T1000 (cell line): Measurements from ENCODE around the gene SPATC1L.
"Not testable (repeated sequence)": the region's sequence is repeated elsewhere in the genome, so short reads cannot be mapped to it uniquely, and the experiment has no call there.

Source experiments
- DNase-seq: peaks from one replicate; lab custom pipeline; 2025; ENCODE audit warnings: mixed read lengths; lab: John Stamatoyannopoulos, UW

The SPATC1L gene

DNA sequence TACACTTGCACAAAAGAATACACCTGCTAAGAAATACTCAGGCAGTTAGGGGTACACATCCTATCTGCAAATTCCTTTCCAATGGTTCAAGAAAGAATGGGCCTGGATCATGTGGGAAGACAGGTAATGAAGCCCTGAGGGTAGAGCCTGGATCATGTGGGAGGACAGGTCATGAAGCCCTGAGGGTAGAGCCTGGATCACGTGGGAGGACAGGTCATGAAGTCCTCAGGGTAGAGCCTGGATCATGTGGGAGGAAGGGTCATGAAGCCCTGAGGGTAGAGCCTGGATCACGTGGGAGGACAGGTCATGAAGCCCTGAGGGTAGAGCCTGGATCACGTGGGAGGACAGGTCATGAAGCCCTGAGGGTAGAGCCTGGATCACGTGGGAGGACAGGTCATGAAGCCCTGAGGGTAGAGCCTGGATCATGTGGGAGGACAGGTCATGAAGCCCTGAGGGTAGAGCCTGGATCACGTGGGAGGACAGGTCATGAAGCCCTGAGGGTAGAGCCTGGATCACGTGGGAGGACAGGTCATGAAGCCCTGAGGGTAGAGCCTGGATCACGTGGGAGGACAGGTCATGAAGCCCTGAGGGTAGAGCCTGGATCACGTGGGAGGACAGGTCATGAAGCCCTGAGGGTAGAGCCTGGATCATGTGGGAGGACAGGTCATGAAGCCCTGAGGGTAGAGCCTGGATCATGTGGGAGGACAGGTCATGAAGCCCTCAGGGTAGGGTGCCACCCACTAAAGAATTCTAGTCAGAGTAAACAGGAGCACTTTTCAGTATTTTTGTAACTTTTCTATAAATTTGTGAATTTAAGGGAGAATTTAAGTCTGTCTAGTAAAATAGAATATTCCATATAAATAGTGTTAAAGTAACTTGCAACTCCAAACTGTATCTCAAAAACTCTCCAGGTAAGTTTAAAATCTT is 16.9 kb upstream of the SPATC1L start:
- not testable (repeated sequence) for DNase-seq

DNA sequence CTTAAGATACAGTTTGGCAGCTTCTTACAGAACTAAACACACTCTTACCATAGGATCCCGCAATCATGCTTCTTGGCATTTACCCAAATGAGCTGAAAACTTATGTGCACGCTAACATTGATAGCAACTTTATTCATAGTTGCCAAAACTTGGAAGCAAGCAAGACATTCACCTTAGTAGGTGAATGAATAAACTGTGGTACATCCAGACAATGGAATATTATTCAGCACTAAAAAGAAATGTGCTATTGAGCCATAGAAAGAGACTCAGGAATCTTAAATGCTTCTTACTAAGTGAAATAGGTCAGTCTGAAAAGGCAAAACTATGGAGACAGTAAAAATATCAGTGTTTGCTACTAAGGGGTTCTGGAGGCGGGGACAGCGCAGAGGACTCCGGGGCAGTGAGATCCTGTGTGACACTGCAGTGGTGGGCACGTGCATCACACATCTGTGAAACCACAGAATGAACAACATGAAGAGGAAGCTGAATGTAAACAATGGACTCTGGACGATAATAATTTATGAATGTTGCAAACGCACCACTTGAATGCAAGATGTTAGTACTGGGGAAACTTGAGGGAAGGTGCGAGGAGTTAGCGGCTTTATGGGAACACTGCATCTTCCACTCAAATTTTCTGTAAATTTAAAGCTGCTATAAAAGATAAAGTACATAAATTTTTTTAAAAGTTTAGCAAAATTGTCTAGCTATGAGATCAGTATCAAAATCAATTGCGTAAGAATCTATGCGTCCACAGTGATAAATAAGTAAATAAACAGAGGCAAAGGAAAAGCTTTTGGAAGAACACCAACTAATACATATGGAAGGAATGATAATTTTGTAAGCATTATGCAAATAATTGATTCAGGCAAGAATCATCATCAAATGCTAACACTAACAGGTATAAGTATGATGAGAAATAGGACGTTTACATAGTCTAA is 15.4 kb upstream of the SPATC1L start:
- no peak for DNase-seq

DNA sequence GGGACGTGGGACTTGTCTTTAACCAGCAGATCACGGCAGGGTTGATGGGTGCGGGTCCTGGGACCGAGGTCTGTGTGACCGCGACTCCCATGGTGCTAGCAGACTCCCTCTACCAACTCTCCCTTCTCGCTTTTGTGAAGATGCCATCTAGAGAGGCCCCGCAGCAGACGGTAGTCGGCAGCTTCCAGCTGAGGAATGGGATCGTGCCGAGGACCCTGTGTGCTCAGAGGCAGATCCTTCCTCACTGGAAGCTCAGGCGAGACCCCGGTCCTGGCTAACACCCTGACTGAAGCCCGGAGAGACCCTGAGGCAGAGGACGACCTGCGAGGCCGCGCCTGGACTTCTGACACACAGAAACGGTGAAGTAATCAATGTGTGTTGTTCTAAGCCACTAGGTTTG is 12.5 kb upstream of the SPATC1L start:
- no peak for DNase-seq

DNA sequence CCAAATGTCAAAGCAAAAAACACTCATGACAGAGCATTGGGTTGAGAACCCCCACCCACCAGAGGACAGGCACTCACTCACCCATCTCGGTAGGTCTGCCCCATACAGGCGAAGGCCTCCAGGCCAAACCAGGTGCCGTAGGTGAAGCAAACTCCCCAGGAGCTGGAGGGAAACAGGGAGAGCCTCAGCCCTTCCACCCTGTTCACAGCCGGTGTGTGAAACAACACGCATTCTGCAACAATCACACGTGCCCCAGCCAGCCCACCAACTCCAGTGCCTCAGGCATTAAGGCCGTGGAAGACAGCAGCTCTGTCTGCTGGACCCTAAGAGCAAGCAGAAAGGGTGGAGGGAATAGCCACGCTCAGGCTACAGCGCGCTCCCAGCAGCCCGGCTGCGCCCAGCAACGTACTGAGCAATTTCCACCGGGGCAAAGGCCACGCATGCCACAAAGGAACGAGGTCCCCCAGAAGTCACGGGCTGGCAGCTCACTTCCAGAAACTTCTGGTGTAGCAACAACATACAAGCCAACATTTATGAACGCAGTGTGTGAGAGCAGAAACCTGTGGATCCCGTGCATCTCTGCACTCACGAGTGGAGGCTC is 11.4 kb upstream of the SPATC1L start:
- no peak for DNase-seq

DNA sequence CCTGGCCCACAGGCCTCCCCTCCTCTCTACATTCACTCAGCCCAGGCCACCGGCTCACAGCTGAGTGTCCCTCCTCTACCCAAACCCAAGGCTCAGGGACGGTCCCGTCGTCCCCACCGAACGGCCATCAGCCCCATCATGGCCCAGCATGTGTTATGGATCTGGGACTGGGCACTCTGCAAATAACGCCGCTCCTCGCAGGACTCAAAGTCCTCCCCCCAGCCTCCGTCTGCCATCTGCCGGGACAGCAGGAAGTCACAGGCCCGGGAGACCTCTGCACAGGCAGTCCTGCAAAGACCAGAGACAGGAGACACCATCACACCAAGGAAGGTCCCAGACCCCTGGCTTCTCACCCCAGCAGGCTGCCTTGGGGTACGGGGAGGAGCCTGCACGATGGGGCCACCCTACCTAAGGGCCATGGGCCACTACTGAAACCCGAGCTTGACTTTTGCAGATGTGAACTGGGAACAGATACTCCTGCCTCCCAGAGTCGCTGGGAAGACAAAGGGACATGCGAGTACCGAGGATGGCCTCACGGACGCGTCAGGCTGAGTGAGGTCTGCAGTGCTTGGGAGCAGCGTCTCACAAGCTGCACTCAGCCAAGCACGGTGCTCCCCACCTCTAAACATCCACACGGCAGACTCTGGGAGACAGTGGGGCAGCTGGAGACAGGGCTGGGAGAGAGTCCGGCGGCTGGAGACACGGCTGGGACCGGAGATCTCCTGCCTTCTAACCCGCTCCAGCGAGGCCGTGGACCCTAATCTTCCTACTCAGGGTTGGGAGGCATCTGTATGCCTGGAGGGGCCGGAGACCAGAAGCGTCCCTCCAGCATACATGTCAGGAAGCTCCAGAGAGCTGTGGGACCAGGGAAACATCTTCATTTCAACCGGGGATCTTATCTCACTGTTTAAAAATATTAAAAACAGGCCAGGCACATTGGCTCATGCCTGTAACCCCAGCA is 10.4 kb upstream of the SPATC1L start:
- no peak for DNase-seq

DNA sequence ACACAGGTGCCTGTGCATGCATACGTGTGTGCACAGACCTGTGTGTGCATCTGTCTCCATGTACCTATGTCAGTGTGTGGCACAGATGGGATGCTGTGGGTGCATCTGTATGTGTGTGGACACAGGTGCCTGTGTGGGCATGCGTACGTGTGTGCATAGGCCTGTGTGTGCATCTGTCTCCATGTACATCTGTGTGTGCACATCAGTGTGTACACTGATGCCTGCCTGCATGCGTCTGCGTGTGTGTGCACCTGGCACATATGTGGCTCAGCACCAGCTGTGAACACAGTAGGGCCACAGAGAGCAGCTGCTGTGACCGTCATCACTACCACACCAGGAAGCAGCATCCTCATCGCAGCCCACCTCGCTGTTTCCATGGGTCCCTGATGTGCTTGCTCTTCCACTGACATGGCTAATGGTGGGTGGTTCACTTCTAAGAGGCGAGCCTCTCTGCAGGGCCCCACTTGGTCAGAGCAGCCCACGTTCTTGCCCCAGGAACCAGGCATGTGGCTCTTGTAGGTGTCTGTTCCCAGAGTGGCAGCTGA is 9.6 kb upstream of the SPATC1L start:
- no peak for DNase-seq

DNA sequence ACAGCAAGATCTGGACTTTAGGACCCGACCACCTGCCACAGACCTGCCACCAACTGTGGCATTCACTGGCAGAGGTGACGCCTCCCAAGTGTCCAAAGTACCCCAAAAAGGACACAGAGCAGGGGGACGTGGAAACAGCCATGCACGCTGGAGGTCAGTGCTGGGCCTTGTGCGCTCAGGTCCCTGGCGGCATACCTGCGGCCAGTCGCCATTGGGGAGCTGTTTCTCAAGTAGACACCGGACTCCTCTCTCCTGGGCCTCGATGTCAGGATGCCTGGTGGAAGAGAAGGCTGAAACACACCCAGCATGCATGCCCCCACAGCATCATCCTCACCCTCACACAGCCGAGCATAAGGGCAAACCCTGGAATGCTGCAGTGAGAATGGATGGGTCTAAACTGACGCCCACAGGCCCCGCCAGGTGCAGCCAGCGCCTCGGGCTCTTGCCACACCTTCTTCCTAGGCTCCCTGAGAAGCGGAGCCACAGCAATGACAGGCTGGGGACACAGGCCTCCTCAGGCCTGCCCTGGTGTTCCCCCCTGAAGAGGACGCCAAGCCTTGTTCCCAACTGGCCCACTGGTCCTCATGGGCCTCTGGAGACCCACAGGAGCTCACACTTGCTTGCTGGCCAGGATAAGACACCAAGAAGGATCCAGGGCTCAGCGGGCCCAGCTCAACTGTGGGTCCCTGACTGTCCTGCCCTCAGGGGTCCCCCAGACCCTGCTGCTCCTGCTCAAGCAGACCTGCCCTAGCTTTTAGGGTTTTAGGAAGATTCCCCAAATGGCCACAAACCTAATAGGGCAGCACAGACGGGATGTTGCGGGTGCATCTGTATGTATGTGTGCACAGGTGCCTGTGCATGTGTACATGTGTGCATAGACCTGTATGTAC is 7.7 kb upstream of the SPATC1L start:
- no peak for DNase-seq

DNA sequence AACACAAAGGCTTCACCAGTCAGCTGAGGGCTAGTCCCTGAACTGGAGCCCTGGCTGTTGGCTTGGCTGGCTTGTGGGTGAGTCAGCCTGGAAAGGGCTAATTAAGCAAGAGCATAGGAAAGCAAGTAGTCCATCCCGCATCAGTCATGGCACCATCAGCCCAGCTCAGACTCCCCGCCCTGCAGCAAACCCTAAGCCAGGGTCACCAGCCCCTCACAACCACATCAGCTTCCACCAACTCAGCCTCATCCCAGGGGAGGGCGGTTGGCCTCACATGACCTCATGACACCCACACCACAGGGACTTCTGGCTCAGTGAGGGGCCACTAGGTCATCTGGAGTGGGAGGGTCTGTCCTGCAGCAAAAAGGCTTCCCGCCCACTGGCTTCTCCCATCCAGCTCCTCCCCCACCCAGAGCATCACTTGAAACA is 7.0 kb upstream of the SPATC1L start:
- no peak for DNase-seq

DNA sequence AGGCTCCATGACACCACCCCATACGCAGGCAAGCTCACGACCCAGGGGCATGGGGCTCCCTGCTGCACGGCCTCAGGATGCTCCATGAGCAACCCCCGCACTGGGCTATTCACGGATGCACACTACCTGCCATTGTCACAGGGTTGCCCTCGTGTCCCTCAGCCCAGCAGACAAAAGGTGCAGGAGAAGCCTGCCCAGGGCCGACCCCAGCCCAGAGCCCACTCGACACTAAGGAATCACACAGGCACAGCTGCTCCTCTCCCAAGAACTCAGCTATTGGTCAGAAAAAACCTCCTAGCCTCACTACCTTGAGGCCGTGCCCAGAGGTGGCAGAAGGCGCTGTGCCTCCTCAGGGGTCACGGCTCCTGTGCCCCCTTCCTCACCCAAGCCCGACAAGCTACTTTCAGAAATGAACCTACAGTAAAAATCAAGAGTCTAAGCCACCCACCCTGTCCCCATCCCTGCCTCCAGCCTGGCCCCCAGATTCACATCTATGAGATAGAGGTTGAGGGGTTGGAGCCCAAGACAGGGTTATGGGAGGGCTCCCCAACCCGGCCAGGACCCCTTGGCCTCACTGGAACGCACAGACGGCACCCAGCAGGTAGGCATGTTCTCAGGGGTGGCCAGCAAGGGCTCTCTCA is 6.4 kb upstream of the SPATC1L start:
- DNase-seq, result no peak

DNA sequence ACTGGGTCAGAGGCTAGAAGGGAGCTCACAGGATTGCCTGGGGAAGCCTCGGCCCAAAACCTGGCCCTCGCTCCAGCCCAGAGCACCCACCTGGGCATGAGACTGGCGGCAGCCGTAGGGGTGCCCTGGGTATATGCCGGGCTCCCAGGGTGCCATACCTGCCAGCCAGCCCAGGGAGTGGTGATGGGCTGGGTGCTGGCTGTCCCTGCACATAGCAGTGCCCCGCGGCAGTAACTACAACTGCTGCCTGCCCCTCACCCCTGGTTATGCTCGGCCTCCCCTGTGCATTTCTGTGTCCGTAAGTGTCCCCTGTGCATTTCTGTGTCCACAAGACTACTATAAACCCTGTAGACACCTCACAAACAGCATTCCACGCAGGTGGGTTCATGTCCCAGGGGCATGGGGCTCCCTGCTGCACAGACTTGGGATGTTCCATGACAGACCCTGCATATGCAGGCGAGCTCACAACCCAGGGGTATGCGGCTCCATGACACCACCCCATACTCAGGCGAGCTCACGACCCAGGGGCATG is 5.8 kb upstream of the SPATC1L start:
- no peak for DNase-seq

DNA sequence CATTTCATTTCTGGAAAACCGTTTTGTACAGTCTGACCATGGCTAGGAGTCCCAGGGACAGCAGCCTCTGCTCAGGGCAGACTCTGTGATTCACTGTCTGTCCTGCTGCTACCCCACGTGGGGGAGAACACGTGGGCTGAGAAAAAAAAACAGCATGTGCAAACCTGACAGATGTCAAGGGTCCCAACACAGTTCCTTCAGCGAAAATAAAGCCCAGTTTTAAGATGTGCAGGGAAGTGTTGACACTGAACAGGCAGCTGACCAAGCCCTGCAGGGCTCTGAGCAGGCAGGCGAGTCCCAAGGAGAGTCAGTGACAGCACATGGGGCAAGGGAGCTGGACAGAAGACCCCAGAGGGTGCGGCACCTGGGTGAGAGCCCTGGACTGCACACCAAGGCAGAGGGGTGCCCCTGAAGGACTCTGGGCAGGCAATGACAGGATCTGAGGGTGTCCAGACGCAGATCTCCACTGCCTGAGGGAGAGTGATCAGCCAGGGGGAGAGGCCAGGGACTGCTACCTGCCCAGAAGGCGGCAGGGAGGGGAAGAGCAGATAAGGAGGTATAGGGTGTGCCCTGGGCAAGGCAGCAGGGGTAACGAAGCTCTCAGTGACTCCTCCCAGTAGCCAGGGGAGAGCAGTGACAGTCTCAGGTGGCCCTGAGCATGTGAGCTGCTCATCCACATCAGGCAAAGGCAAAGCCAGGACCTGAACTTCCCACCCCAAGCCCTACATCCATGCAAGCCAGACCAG is 5.1 kb upstream of the SPATC1L start:
- no peak for DNase-seq

DNA sequence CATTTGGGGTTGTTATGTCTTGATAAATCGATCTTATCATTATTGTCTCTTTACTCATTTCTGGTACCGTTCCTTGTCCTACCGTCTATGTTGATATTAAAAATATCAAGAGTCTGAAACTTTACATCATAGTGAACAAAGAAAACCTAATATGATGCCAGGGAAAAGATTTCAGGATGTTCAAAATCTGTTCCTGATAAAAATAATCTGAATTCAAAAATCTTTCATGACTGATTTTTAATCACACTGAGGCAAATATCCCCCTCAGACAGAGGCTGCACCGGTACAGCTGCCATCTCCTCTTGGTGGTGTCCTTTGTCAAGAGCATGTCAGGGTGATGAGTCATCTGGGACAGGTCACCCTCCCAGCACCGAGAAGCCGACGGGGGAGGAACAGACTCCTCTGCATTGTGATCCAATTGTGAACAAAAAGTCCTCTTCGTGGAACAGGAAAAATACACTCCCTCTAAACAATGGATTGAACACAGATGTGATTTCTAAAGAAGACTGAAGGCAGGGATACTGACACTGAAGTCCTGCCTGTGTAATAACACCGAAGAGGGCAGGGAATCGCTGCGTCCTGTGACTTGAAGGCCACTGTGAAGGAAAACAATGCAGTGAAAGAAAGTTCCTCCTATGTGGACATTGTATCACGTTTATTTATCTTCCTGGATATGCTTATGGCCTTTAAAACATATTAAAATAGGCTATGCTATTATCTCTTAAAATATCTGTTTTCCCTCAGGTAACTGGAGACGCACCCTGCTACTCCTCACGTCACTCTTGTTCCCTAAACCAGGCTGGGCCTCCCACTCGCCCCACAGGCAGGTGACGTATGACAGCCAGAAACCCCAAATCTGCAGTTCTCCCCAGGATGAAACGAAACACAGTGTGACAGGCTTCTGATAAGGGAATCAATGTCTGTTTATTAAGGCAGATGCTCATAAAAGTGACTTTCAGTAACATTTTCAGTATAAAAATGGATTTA is 4.3 kb upstream of the SPATC1L start:
- no peak for DNase-seq

DNA sequence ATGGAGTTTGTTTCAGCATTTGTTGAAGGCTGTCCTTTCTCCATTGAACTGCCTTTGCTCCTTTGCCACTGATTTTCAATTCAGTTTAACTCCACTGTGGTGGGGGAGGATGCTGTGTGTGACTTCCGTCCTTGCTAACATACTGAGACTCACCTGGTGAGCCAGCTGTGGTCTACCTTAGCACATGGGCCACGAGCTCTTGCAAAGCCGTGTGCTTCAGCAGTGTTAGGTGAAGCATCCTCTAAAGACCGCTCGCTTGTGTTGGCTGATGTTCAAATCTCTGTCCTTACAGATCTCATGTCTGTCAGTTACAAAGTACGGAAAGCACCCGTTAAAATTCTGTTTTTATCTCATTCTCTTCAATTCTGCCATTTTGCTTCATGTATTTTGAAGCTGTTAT is 3.6 kb upstream of the SPATC1L start:
- DNase-seq, result no peak

DNA sequence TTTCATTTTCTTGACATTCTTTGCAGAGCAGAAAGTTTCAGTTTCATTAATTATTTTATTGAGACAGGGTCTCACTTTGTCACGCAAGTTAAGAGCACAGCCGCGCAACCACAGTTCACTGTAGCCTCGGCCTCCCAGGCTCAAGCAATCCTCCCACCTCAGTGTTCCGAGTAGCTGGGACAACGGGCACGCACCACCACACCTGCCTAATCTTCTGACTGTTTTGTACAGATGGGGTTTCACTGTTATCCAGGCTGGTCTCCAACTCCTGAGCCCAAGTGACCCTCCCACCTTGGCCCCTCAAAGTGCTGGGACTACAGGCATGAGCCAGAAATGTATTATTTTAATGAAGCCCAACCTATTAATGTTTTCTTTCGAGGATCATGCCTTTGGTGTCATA is 3.0 kb upstream of the SPATC1L start:
- DNase-seq, result no peak

DNA sequence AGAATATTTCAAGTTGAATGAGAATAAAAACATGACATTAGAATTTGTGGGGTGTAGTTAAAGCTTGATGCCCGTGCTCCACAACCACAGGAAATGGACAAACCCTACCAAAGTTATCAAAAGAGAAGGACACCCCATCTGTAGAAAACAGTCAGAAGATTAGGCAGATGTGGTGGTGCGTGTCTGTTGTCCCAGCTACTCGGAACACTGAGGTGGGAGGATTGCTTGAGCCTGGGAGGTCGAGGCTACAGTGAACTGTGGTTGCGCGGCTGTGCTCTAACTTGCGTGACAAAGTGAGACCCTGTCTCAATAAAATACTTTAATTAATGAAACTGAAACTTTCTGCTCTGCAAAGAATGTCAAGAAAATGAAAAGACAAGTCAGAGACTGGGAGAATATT is 1.5 kb upstream of the SPATC1L start:
- DNase-seq, result no peak

DNA sequence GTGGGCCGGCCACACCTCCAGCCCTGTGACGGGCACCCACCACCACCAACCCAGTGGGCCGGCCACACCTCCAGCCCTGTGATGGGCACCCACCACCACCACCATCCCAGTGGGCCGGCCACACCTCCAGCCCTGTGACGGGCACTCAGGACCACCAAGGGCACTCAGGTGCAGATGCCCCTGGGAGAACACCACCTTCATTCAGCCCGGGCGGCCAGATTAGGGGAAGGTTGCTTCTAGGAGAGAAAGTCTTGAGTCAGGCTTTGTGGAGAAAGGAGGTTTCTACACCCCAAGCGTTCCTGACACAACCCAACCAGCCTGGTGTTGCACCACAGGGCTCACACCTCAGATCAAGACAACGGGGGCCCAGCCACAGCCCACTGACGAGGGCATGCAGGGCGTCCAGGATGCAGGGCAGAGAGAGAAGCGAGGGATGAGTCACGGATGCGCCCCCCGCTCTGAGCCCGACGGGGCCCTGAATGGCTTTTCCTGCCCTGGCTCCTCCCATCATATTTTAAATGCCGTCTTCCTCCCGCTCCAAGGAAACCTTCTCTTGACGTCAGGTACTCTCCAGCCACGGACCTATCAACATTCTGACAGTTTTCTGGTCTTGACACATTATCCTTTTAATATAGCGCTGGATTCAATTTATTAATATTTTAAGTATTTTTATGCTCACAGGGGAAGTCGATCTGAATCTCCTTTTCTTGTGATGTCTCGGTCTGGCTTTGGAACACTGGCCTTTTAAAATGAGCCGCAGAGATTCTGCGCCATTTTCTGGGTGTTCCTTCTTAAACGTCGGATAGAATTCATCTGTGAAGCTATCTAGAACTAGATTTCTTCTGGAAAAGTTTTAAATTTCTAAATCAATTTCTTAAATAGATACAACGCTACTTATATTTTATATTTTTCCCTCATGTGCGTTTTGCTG is 631 bp upstream of the SPATC1L start:
- DNase-seq, result peak; percentile 32
